Smooth muscle cell of the brain vasculature (primary cell): ENCODE results near the gene ZBTB44.

Source experiments
- DNase-seq: peaks from one replicate; pipeline ENCODE4 v3.0.0-alpha.2; 2012; ENCODE audit warnings: low read depth, low spot score

Gene ZBTB44

DNA sequence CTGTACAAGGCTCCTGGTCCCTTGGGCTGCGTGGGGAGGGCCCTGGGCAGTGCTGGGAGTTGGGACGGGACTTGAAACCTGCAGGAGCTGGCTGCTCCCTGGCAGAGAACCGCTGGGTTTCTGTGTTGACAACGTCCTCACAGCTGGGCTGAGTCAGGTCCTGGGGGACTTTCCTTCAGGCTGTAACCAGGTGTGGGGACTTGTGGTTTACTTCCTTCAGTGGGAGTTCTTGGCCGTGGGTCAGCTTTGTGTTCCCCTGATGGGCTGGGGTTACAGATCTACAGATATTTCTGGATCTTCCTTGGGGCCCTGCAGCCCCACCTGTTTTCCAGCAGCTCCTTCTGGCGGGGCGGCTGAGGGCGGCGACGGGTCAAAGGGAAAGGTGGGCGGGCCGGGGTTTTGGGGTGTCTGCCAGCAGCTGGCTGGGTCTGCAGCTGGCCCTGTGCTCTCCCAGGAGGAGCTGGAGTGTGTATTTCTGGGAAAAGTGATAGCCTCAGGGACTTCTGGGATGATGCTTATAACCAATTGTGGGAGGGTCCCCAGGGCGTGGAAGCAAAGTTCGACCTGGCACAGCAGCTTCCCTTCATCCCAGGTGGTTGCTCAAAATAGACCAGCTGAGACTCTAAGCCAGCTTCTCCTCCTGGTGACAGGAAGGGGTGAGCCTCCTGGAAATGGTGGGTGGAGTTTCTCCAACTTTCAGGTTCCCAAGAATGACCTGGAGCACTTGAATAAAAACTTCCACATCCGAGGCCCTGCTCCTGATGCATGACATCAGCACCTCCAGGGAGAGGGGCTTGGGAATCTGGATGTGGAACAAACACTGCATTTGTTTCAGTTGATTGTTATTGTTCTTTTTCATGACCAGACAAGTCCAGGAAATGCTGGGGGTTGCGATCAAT is 136.0 kb downstream of the ZBTB44 start:
- DNase-seq = no peak

DNA sequence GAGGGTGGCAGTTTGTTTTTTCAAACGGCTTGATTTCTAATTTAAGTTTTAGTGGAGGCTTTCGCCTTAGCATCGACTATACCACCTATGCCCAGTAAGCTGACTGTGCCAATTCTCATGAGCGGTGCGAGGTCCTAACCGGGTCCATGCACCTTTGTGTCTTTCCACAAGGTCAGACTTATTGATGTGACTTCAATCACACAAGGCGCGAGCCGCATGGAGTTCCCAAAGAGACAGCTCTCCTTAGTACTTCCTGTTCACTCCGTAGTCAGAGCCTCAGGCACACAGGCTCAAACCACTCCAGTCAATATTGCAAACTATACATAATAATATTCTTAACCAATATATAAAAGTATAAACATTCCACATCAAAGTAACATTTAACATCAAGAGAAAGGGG is 136.9 kb downstream of the ZBTB44 start:
- no peak for DNase-seq
